Stimulated activated CD4-positive, alpha-beta T cell treated with anti-CD3 and anti-CD28 coated beads, Interleukin-12 subunit alpha, Interleukin-12 subunit beta, amount 100 ng/mL, for 4 hours (primary cell): Measurements from ENCODE around the gene SLC51A.
"Not testable (repeated sequence)": the region's sequence is repeated elsewhere in the genome, so short reads cannot be mapped to it uniquely, and the experiment has no call there.

Experiments used
- DNase-seq: peaks from one replicate; pipeline ENCODE4 v3.0.0-alpha.2; 2020

The SLC51A gene

DNA sequence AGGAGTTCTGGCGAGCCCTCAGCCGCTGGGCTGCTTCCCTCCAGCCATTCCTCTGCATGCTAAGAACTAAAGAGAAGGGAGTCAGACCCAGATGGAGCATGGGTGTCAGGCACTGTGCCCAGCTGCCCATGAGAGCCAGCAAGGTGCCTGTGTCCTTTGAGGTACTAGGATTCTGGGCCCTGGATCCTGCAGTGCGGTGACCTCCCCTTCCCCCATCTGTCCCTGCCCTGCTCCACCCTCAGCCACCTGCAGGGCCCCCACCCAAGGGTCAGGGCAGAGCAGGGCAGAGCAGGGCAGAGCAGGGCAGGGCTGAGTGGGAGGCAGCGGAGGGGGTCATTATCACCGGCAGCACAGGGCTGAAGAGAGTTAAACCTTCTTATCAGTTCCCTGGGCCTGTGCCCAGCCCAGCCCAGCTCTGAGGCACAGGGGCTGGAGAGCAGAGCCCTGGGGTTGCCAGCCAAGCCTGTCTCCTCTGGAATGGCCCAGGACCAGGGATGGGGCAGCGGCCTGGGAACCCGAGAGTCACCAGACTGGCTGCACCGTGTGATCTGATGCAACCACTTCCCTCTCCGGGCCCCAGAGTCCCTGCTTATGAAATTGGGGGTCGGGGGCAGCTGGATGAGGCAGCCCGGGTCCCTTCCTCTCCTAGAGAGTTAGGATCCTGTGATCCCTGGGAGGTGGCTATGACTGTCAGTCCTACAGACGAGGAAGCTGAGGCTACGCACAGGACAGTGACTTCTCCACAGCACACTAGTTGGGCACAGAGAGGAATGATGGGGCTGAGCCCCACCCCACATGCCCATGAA is 22.4 kb upstream of the SLC51A start:
- DNase-seq = no peak

- DNase-seq = no peak
Observed at GRCh38 chr3:196194542-196194915, 21.8 kb upstream of the SLC51A start.

GRCh38 chr3:196195664-196196265 is 20.6 kb upstream of the SLC51A start:
- no peak for DNase-seq

DNA sequence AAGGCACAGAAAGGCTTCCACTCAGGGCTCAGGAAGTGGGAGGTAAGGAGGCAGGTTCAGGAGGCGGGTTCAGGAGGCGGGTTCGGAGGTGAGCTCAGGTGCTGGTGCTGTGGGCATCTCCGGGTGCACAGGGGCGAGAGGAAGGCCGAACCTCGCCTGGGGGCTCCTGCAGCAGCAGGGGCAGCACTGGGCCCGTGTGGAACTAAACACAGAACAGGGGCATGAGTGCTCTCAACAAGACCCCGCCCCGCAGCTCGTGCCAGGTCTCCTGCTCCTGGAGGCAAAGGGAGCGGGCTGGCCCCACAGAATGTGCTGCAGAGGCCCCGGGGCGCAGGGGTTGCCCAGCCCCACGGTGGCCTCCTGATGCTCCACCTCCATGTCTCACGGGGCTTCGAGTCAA is 18.8 kb upstream of the SLC51A start:
- no peak for DNase-seq

- DNase-seq = no peak
Observed at GRCh38 chr3:196198081-196198675, 18.2 kb upstream of the SLC51A start.

DNA sequence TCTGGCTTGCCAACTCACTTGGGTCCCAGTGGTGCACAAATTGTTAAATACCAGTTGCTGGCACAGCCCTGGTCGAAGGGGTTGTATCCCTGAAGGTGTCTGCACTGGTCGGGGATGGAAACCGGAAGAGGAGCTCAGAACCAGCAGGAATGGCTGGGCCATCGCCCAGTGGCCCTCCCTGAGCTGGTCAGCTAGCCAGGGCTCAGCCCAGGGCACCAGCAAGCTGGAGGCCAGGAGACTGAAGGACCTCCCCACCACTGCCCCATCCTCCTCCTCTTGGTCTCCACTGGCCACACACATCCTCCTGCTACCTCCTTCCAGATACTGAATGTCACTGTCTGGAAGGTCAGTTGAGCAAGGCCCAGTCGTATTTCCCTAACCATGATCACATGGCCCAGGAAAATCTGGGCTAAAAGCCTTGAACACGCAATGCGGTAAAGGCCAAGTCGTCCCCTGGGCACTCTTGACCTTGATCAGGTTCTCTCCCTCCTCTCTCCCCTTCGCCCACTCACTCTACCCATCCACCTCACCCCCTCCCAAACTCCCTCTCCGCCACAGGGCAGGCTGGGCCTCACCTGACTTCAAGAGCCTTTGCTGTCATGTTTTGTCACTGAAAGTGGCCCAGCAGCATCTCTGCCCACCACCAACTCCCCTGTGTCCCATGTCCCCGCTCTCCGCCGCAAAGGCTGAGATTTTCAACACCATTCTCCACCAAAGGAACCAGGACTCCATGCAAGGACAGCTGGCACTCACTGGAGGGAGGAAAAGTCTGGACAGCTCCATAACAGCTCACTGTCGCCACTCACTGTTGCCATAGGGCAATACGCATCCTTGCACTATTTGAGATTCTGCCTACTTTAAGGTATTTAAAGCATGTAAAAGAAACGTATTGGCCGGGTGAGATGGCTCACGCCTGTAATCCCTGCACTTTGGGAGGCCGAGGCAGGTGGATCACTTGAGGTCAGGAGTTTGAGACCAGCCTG is 17.3 kb upstream of the SLC51A start:
- no peak for DNase-seq

DNA sequence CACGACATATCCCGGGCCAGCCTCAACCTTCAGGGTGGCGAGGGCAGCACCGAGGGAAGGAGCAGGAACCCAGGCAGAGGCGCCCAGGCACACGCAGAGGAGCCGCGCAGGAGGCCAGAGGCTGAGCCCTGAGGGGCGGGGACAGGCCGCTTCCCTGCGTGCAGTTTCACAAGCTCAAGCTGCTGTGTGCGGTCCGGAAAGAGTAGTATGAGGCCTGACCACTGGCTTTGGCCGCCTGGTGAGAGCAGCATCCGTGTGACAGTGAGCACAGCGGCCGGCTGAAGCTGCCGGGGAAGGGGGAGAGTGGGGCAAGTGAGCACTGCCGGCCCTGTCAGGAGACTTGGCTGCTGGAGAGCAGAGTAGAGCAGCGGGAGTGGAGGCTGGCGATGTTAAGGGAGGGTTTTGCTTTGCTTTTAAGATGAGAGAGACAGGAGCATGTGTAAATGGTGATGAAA is 13.8 kb upstream of the SLC51A start:
- DNase-seq = no peak

DNA sequence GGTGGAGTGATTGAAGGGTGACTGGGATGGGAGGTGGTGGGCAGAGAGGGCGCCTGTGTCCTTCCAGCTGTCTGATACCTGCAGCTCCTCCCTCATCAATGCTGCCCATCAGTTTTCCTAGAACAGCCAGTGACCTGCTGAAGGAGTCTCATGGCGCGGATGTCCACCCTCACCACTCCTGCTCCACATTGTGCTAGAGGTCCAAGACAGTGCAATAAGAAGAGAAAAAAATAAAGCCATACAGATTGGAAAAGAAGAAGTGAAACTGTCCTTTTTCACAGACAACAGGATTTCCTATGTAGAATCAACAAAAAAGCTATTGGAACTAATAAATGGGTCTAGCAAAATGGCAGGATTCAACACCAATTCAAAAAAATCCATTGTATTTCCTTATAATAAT is 12.5 kb upstream of the SLC51A start:
- no peak for DNase-seq

GRCh38 chr3:196205442-196206205 is 10.7 kb upstream of the SLC51A start:
- not testable (repeated sequence) for DNase-seq

DNA sequence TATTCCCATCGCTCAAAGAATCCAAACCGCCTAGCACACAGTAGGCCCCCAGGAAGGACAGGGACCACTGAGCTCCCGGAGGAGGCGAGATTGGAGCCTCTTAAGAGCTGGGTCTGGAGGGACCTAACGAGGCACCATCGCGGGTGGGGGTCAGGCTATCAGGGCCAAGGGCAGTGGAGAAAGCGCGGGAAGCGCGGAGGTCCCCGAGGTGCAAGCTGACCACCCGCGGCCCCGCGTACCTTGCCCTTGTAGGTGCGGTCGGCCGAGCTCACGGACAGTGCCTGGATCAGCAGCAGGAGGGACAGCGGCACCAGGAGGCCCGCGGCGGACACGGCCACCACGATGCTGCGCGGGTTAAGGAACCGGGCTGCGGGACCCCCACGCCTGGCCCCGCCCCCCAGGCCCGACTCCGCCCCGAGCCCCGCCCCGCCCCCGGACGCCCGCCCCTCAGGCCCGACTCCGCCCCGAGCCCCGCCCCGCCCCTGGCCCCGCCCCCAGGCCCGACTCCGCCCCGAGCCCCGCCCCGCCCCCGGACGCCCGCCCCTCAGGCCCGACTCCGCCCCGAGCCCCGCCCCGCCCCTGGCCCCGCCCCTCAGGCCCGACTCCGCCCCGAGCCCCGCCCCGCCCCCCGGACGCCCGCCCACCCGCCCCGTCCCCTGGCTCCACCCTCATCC is 9.0 kb upstream of the SLC51A start:
- DNase-seq = no peak

- peak; percentile 57 for DNase-seq
Observed at GRCh38 chr3:196207833-196208607, 8.3 kb upstream of the SLC51A start.

DNA sequence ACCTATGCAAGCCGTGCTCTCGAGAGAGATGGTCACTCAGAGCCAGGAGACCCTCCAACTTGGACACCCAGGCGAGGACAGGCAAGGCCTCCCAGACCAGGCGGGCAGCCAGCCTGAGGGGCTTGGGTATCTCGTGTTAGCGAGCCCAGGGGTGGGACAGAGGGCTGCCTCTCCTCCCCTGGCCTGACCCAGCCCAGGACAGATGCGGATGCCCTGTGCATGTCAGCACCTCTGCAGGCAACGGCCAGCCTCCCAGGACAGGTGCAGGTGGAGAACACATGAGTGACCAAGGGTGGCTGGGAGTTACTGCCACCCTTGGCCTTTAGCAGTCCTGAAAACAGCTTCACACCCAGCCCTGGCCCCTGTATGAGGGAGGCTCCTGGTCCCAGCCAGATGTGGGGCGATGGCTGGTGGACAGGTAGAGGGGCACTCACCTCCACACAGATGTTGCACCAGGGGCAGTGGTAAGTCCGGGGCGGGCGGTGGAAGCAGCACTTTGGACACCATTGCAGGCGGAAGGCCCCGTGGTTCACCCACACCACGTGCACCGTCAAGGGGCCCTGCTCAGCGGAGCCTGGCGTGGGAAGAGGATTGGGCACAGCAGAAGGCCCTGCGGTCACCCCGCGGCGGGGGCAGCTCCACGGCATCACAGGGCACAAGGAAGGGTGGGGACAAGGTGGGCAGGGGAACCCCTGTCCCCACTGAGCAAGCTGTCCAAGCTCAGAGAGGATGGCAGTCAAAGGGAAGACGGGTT is 7.2 kb upstream of the SLC51A start:
- no peak for DNase-seq

DNA sequence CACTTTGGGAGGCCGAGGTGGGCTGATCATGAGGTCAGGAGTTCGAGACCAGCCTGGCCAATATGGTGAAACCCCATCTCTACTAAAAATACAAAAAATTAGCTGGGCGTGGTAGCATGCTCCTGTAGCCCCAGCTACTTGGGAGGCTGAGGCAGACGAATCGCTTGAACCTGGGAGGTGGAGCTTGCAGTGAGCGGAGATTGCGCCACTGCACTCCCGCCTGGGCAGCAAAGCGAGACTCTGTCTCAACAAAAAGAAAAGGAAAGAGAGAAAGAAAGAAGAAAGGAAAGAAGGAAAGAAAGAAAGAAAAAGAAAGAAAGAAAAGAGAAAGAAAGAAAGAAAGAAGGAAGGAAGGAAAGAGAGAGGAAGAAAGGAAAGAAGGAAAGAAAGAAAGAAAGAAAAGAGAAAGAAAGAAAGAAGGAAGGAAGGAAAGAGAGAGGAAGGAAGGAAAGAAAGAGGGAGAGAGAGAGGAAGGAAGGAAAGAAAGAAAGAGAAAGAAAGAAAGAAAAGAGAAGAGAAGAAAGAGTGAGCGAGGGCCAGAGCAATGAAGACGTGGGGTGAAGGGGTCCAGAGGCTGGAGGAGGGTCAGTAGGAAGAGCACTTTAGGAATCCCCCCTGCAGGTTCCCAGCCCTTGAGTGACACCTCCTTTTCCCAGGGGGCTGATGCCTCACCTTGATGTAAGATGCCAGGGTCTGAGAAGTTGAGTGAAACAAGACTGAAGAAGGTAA is 6.2 kb upstream of the SLC51A start:
- not testable (repeated sequence) for DNase-seq

- no peak for DNase-seq
Observed at GRCh38 chr3:196210673-196211556, 5.4 kb upstream of the SLC51A start, which contains the start of gene ZDHHC19. Gene ZDHHC19, minus strand, starts transcription at chr3:196211400. Its CDS starts 85 bp downstream, at chr3:196211315.

DNA sequence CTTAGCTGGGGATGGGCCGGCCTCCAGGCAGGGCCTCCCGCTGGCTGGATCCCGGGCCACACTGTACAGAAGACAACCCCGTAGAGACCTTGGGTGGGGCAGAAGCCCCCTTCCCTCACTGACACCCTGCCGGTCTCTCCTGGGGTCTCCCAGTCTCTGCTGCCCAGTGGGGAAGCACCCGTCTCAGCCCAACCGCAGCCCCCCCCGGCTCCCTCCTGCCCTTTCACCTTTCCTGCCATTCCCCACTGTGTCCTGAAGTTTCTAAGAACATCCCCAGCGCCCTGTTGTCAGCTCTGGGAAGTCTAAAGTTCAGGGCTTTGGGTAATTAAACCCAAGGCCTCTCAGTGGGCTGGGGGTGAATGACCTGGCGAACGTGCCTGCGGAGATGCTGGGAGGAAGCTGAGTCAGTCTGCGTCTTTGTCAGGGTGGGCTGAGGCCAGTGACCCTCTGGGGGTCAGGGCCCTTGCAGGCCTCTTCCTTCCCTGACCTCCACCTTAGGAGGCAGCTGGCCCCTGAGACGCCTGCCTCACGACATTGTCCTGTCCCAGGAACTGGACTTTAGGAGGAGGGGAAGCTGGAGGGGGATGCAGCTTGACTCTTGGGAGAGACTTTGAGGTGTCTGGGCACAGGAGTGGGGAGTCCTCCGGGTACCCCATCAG is 1.4 kb upstream of the SLC51A start:
- DNase-seq = no peak

- no peak for DNase-seq
Observed at GRCh38 chr3:196215493-196216020, 777 bp upstream of the SLC51A start.

- no peak for DNase-seq
Observed at GRCh38 chr3:196216681-196217211, 412 bp downstream of the SLC51A start.
